AG09319 (cell line): ENCODE data around the gene NACC1.

Experiments
- DNase-seq: peaks from one replicate; pipeline ENCODE4 v3.0.0-alpha.2; 2010; ENCODE audit warnings: low read depth; ENCODE audit errors: extremely low read depth
- CTCF ChIP-seq: IDR thresholded peaks from 2 replicates; pipeline ENCODE4 v1.5.1; 2011; ENCODE audit warnings: low read depth, mild to moderate bottlenecking, inconsistent platforms, low read length, moderate library complexity

NACC1 gene

GRCh38 chr19:13102416-13102665 lies 15.7 kb upstream of the NACC1 start:
- no peak for DNase-seq
- TF ChIP-seq CTCF: no peak

GRCh38 chr19:13102666-13103580 lies 15.1 kb upstream of the NACC1 start, which contains the start of gene LYL1:
Gene LYL1, minus strand, starts transcription at chr19:13102858. Its CDS starts 1,687 bp downstream, at chr19:13101171.
- no peak; the same call in 1 of the 2 replicates for TF ChIP-seq CTCF
- DNase-seq: no peak

GRCh38 chr19:13103581-13104359 lies 14.3 kb upstream of the NACC1 start:
- TF ChIP-seq CTCF: no peak
- no peak for DNase-seq

GRCh38 chr19:13104360-13104847 lies 13.7 kb upstream of the NACC1 start:
- DNase-seq: no peak
- peak; percentile 70 for TF ChIP-seq CTCF

- no peak for DNase-seq
- no peak for TF ChIP-seq CTCF
Measured at GRCh38 chr19:13104848-13105711, 13.0 kb upstream of the NACC1 start.

GRCh38 chr19:13109361-13110098 lies 8.5 kb upstream of the NACC1 start:
- no peak for DNase-seq
- no peak for TF ChIP-seq CTCF
